HCT116 (cell line): ENCODE data around the gene C1orf21. TPM values are rescaled to one million over a fixed set of nuclear protein-coding genes. Genes with fewer than 3 reads are reported as not detected.

ENCODE experiments used
- ATAC-seq: fragments of 200-7000 bp; cut with Tn5 transposase; 2 replicates; pipeline ENCODE4 v1.9.1; 2020; ENCODE audit warnings: mild to moderate bottlenecking, moderate library complexity
- BruUV-seq: library from RNA; stranded (reverse); fragments of 400-500 nt; replicated peaks from 2 replicates; lab custom pipeline; 2021; lab: Mats Ljungman, UMichigan
- CTCF ChIA-PET: fragments of 300-600 bp; sonication (Branson Sonifier 250); formaldehyde crosslinking; loops from one replicate; lab custom pipeline; 2021; ENCODE audit warnings: antibody characterized with exemption; lab: Charles Lee
- POLR2A ChIA-PET: fragments of 300-600, 350-600 bp; sonication (Branson Sonifier 250); formaldehyde crosslinking; loops from one replicate; lab custom pipeline; 2021; ENCODE audit warnings: antibody characterized with exemption; lab: Charles Lee
- RAD21 ChIA-PET, 2 experiments: fragments of 300-600 bp; sonication (Branson Sonifier 250); formaldehyde crosslinking; loops; one replicate each; lab custom pipeline; 2023; ENCODE audit warnings: low total read pairs in 2 of 2; ENCODE audit not compliant: uncharacterized antibody in 2 of 2, unreplicated experiment in 2 of 2, low non-redundant PET in 1 of 2; lab: Charles Lee
- DNase-seq: peaks from one replicate; pipeline ENCODE4 v3.0.0-alpha.2; 2010; ENCODE audit warnings: low read depth, low spot score
- H2AFZ ChIP-seq: fragments of 200-600 bp; shearing (Covaris generic), sonication (generic); 2 replicates; pipeline ENCODE4 v1.6.1; 2017; ENCODE audit warnings: low read depth, mixed run types, mixed read lengths, antibody characterized with exemption, low read length; ENCODE audit not compliant: poor library complexity, severe bottlenecking
- H3K27ac ChIP-seq: 2 replicates; pipeline ENCODE4 v1.5.1; 2012; ENCODE audit warnings: low read depth, low read length
- H3K27me3 ChIP-seq: fragments of 200-600 bp; sonication (generic); 2 replicates; pipeline ENCODE4 v1.6.1; 2016; ENCODE audit warnings: mixed run types, low read length, mixed read lengths; ENCODE audit not compliant: insufficient read depth
- H3K36me3 ChIP-seq, 2 experiments: fragments of 200-500 bp in 1 of 2; fragments of 200-600 bp in 1 of 2; sonication (Bioruptor generic) in 1 of 2; sonication (generic) in 1 of 2; 2 replicates each; pipeline versions ENCODE4 v1.5.1 to v1.6.1; 2014 to 2016; ENCODE audit warnings: low read length in 2 of 2, inconsistent platforms in 1 of 2, mixed read lengths in 1 of 2, mixed run types in 1 of 2; ENCODE audit not compliant: insufficient read depth in 2 of 2, control insufficient read depth in 1 of 2
- H3K4me1 ChIP-seq, 2 experiments: fragments of 200-600 bp in 1 of 2; sonication (generic) in 1 of 2; 2 replicates each; pipeline versions ENCODE4 v1.5.1 to v1.6.1; 2012 to 2017; ENCODE audit warnings: low read length in 2 of 2, inconsistent platforms in 1 of 2, mild to moderate bottlenecking in 1 of 2, mixed read lengths in 1 of 2, mixed run types in 1 of 2, moderate library complexity in 1 of 2; ENCODE audit not compliant: insufficient read depth in 2 of 2, control insufficient read depth in 1 of 2
- H3K4me2 ChIP-seq: fragments of 200-600 bp; sonication (generic); 2 replicates; pipeline ENCODE4 v1.6.1; 2017; ENCODE audit warnings: mixed run types, low read length, mixed read lengths
- H3K4me3 ChIP-seq, 2 experiments: fragments of 200-600 bp in 1 of 2; sonication (generic) in 1 of 2; replicated peaks in 1 of 2; 2 replicates each; pipeline ENCODE4 v1.5.1; 2011 to 2016; ENCODE audit warnings: low read length in 2 of 2, control low read depth in 1 of 2, low read depth in 1 of 2, mild to moderate bottlenecking in 1 of 2, mixed read lengths in 1 of 2, mixed run types in 1 of 2
- H3K79me2 ChIP-seq: fragments of 200-600 bp; sonication (generic); 2 replicates; pipeline ENCODE4 v1.6.1; 2017; ENCODE audit warnings: mild to moderate bottlenecking, mixed run types, low read length, moderate library complexity, mixed read lengths; ENCODE audit not compliant: insufficient read depth
- H3K9ac ChIP-seq: fragments of 200-600 bp; sonication (generic); 2 replicates; pipeline ENCODE4 v1.6.1; 2016; ENCODE audit warnings: low read length, mixed read lengths
- H3K9me2 ChIP-seq: fragments of 200-600 bp; sonication (generic), shearing (Covaris generic); 2 replicates; pipeline ENCODE4 v1.6.1; 2017; ENCODE audit warnings: mixed run types, mild to moderate bottlenecking, moderate library complexity; ENCODE audit not compliant: insufficient read depth
- H3K9me3 ChIP-seq, 2 experiments: fragments of 200-500 bp in 1 of 2; fragments of 200-600 bp in 1 of 2; sonication (Bioruptor generic) in 1 of 2; sonication (generic) in 1 of 2; 2 replicates each; pipeline ENCODE4 v1.6.1; 2014 to 2017; ENCODE audit warnings: low read length in 2 of 2, mixed read lengths in 2 of 2, inconsistent platforms in 1 of 2, low read depth in 1 of 2, mild to moderate bottlenecking in 1 of 2, mixed run types in 1 of 2, moderate library complexity in 1 of 2; ENCODE audit not compliant: control insufficient read depth in 1 of 2, insufficient read depth in 1 of 2
- H4K20me1 ChIP-seq: fragments of 200-600 bp; sonication (generic), shearing (Covaris generic); 2 replicates; pipeline ENCODE4 v1.6.1; 2017; ENCODE audit warnings: mixed run types, mild to moderate bottlenecking, moderate library complexity; ENCODE audit not compliant: insufficient read depth
- CBX3 ChIP-seq: IDR thresholded peaks from 2 replicates; pipeline ENCODE4 v1.6.1; 2012; ENCODE audit warnings: low read depth
- CTCF ChIP-seq, 3 experiments: fragments of 200-600 bp in 1 of 3; sonication (generic) in 1 of 3; IDR thresholded peaks in 2 of 3; conservative IDR thresholded peaks in 1 of 3; 2 replicates each; pipeline ENCODE4 v1.5.1; 2012 to 2017; ENCODE audit warnings: low read depth in 2 of 3, low read length in 2 of 3, antibody characterized with exemption in 1 of 3, borderline replicate concordance in 1 of 3, control low read depth in 1 of 3, mild to moderate bottlenecking in 1 of 3, mixed read lengths in 1 of 3, mixed run types in 1 of 3, moderate library complexity in 1 of 3; ENCODE audit not compliant: insufficient read depth in 1 of 3
- EZH2 ChIP-seq: fragments of 200-600 bp; sonication (generic); IDR thresholded peaks from 2 replicates; pipeline ENCODE4 v1.6.1; 2017; ENCODE audit warnings: antibody characterized with exemption, mixed run types
- POLR2A ChIP-seq: IDR thresholded peaks from 2 replicates; pipeline ENCODE4 v1.7.0; 2011; ENCODE audit warnings: borderline replicate concordance; ENCODE audit not compliant: insufficient read depth, insufficient read length; ENCODE audit errors: extremely low read depth
- REST ChIP-seq: IDR thresholded peaks from 2 replicates; pipeline ENCODE4 v1.6.1; 2012; ENCODE audit warnings: low read depth
- SRF ChIP-seq: IDR thresholded peaks from 2 replicates; pipeline ENCODE4 v1.6.1; 2012; ENCODE audit warnings: low read depth
- TCF7L2 ChIP-seq: IDR thresholded peaks from 2 replicates; pipeline ENCODE4 v1.7.0; 2011; ENCODE audit warnings: borderline replicate concordance, inconsistent platforms; ENCODE audit not compliant: insufficient read depth, insufficient read length; ENCODE audit errors: extremely low read depth
- ZBTB33 ChIP-seq: IDR thresholded peaks from 2 replicates; pipeline ENCODE4 v1.6.1; 2011; ENCODE audit warnings: mild to moderate bottlenecking, low read length, moderate library complexity; ENCODE audit not compliant: insufficient replicate concordance; ENCODE audit errors: extremely low read depth
- intact Hi-C: fragments of 100-400 bp; cut with micrococcal nuclease; formaldehyde crosslinking; loops from 2 replicates; pipeline ENCODE4 v1.10.0; 2022
- total RNA-seq: library from RNA; stranded (reverse); gene quantifications from one replicate; pipeline ENCODE4 v1.2.1, GENCODE V29; 2021; ENCODE audit not compliant: unreplicated experiment

The C1orf21 gene
- total RNA-seq, 1 experiment from 2014 or later, result 8.9 TPM

GRCh38 chr1:184392067-184392466 is 5.2 kb downstream of the C1orf21 start:
- no peak for DNase-seq
- no peak for ATAC-seq
- ChIA-PET POLR2A (no interaction called here), CTCF (no interaction called here), RAD21 (no interaction called here)
- H2AFZ ChIP-seq, result no peak overlapping the region
- H3K79me2 ChIP-seq, result no peaks in the 10 kb centered on the region
- no peak overlapping the region for H3K4me3 ChIP-seq
- no peaks in the 10 kb centered on the region for H3K9me3 ChIP-seq
- H3K9ac ChIP-seq, result no peak overlapping the region
- no peaks in the 10 kb centered on the region for H3K9me2 ChIP-seq
- no TSS peak for BruUV-seq
- no peak overlapping the region for H3K27ac ChIP-seq
- intact Hi-C loops, result no loop called here
- no peaks in the 10 kb centered on the region for H3K27me3 ChIP-seq
- no peaks in the 10 kb centered on the region for H4K20me1 ChIP-seq
- H3K4me1 ChIP-seq, result peaks cover 0 to 15% of the 10 kb centered on the region in 2 experiments
- H3K36me3 ChIP-seq, result no peaks in the 10 kb centered on the region
- H3K4me2 ChIP-seq, result no peak overlapping the region
- TF ChIP-seq REST, result no peak
- no peak for TF ChIP-seq ZBTB33
- no peak for TF ChIP-seq EZH2
- no peak for TF ChIP-seq SRF
- no peak for TF ChIP-seq CTCF (IDR thresholded peaks at IDR 0.05 in 2 of 3, conservative IDR thresholded peaks at IDR 0.05 in 1 of 3; ENCODE audit: borderline replicate concordance in 1 of 3, insufficient read depth in 1 of 3, low read depth in 2 of 3, low read length in 2 of 3)
- no peak for TF ChIP-seq POLR2A
- TF ChIP-seq TCF7L2, result no peak
- TF ChIP-seq CBX3, result no peak
